Keratinocyte (primary cell): ENCODE results near the gene CCNB1IP1. TPM values are rescaled to one million over a fixed set of nuclear protein-coding genes. Genes with fewer than 3 reads are reported as not detected.
"Not testable (repeated sequence)": the region's sequence is repeated elsewhere in the genome, so short reads cannot be mapped to it uniquely, and the experiment has no call there.

Experiments
- DNase-seq: peaks from one replicate; pipeline ENCODE4 v3.0.0-alpha.2; 2011; ENCODE audit warnings: low read depth, missing footprints, low spot score
- FAIRE-seq: peaks from 2 replicates; lab custom pipeline; 2011; peaks lifted over from hg19 to GRCh38; lab: Jason Lieb, UNC
- H2AFZ ChIP-seq: 2 replicates; pipeline ENCODE4 v1.6.0; 2012; ENCODE audit warnings: low read length, control low read depth, inconsistent platforms; ENCODE audit not compliant: control insufficient read depth
- H3K27ac ChIP-seq: 2 replicates; pipeline ENCODE4 v1.5.1; 2011; ENCODE audit warnings: low read length; ENCODE audit not compliant: control insufficient read depth, insufficient read depth
- H3K27me3 ChIP-seq: 3 replicates; pipeline ENCODE4 v1.6.0; 2011; ENCODE audit warnings: low read length; ENCODE audit not compliant: control insufficient read depth, insufficient read depth; ENCODE audit errors: extremely low read depth
- H3K36me3 ChIP-seq, 2 experiments: 2 replicates in 1 of 2; 3 replicates in 1 of 2; pipeline ENCODE4 v1.5.1; 2011; ENCODE audit warnings: low read length in 2 of 2, mild to moderate bottlenecking in 1 of 2; ENCODE audit not compliant: control insufficient read depth in 2 of 2, insufficient read depth in 2 of 2; ENCODE audit errors: extremely low read depth in 1 of 2
- H3K4me1 ChIP-seq: 3 replicates; pipeline ENCODE4 v1.5.1; 2011; ENCODE audit warnings: low read length; ENCODE audit not compliant: control insufficient read depth, insufficient read depth; ENCODE audit errors: extremely low read depth
- H3K4me2 ChIP-seq: 3 replicates; pipeline ENCODE4 v1.6.0; 2011; ENCODE audit warnings: low read depth, low read length; ENCODE audit not compliant: control insufficient read depth, insufficient read depth; ENCODE audit errors: extremely low read depth
- H3K4me3 ChIP-seq, 3 experiments: fragments of 200-600 bp in 1 of 3; sonication (generic) in 1 of 3; 2 replicates in 2 of 3; 3 replicates in 1 of 3; pipeline ENCODE4 v1.5.1; 2011 to 2016; ENCODE audit warnings: low read length in 3 of 3, mild to moderate bottlenecking in 3 of 3, control low read depth in 2 of 3, inconsistent platforms in 1 of 3, low read depth in 1 of 3, mixed read lengths in 1 of 3, mixed run types in 1 of 3, moderate library complexity in 1 of 3; ENCODE audit not compliant: control insufficient read depth in 2 of 3, insufficient read depth in 2 of 3; ENCODE audit errors: extremely low read depth in 1 of 3
- H3K79me2 ChIP-seq: 2 replicates; pipeline ENCODE4 v1.6.0; 2012; ENCODE audit warnings: low read length; ENCODE audit not compliant: control insufficient read depth, insufficient read depth
- H3K9ac ChIP-seq: 3 replicates; pipeline ENCODE4 v1.6.0; 2011; ENCODE audit warnings: low read length; ENCODE audit not compliant: control insufficient read depth, insufficient read depth; ENCODE audit errors: extremely low read depth
- H3K9me1 ChIP-seq: 3 replicates; pipeline ENCODE4 v1.6.0; 2011; ENCODE audit warnings: low read length; ENCODE audit not compliant: control insufficient read depth, insufficient read depth; ENCODE audit errors: extremely low read depth
- H3K9me3 ChIP-seq: 2 replicates; pipeline ENCODE4 v1.5.1; 2012; ENCODE audit warnings: low read depth, low read length; ENCODE audit not compliant: control insufficient read depth
- H4K20me1 ChIP-seq: 3 replicates; pipeline ENCODE4 v1.6.0; 2011; ENCODE audit warnings: low read length; ENCODE audit not compliant: control insufficient read depth, insufficient read depth; ENCODE audit errors: extremely low read depth
- EZH2 ChIP-seq: IDR thresholded peaks from one replicate; pipeline ENCODE4 v1.6.1; 2012; ENCODE audit warnings: inconsistent platforms, mild to moderate bottlenecking, low read length, moderate library complexity
- dilution Hi-C: fragments of 300-500 bp; cut with MboI; formaldehyde crosslinking; loops from one replicate; pipeline ENCODE4 v1.7.0; 2020; ENCODE audit warnings: low sequenced_read_pairs; ENCODE audit not compliant: extremely low pct_ligation_motif_present
- polyA plus RNA-seq, 5 experiments: library from polyadenylated mRNA; depleted of rRNA in 3 of 5; stranded (reverse) in 3 of 5; stranded (forward) in 1 of 5; unstranded in 1 of 5; fragments of >200 nt; gene quantifications; 1 replicate in 1 of 5; 2 replicates in 3 of 5; 3 replicates in 1 of 5; pipeline versions ENCODE4 v1.2.1 to v1.2.3, GENCODE V29; 2011 to 2012; ENCODE audit warnings: missing spikeins in 2 of 5, low read depth in 1 of 5, low replicate concordance in 1 of 5
- TF ChIP-seq, protein P1 (sequence below), 3 experiments: IDR thresholded peaks in 1 of 3; conservative IDR thresholded peaks in 1 of 3; optimal IDR thresholded peaks in 1 of 3; 2 replicates in 2 of 3; 3 replicates in 1 of 3; pipeline versions ENCODE3 to v1.5.1; 2011; ENCODE audit warnings: low read length in 3 of 3, mild to moderate bottlenecking in 3 of 3, moderate library complexity in 2 of 3, control low read depth in 1 of 3, inconsistent platforms in 1 of 3; ENCODE audit not compliant: insufficient read depth in 2 of 3; ENCODE audit errors: extremely low read depth in 1 of 3

Gene CCNB1IP1
- polyA plus RNA-seq, 1 donor (not counting 4 experiments of a cell fraction or from before 2014, with no cell fraction given): 65.8 TPM

DNA sequence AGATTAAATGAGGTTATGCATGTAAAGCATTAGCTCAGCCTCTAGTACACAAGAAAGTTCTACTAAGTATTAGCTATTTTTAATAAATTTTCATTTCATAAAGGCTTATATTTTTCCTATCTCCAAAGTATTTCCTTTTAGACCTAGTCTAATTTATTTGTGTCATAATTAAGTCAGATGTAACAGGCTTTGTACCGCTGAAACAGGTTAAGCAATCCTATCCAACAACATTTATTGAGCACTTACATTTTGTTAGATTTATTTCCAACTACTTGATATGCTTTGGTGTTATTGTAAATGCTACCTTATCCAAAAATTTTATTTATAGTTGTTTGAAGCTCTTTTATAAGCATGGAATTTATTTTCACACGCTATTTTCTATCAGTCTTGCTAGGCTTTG lies 8.6 kb upstream of the CCNB1IP1 start:
- peak overlapping the region; percentile 77 for H3K4me2 ChIP-seq
- H3K27ac ChIP-seq: peak overlapping the region; percentile 97
- H2AFZ ChIP-seq: peak overlapping the region; percentile 38
- no peaks in the 10 kb centered on the region for H3K9me3 ChIP-seq
- H3K9me1 ChIP-seq: no peaks in the 10 kb centered on the region
- no peak for DNase-seq
- H3K79me2 ChIP-seq: peaks cover 11% of the 10 kb centered on the region
- no peaks in the 10 kb centered on the region for H4K20me1 ChIP-seq
- H3K27me3 ChIP-seq: no peaks in the 10 kb centered on the region
- peak overlapping the region; percentile 99 for H3K9ac ChIP-seq
- dilution Hi-C loops: no loop called here
- peaks cover 1 to 2% of the 10 kb centered on the region in 2 experiments for H3K36me3 ChIP-seq
- H3K4me3 ChIP-seq: peak overlapping the region in 2 of 3 experiments; percentile 68 to 75
- H3K4me1 ChIP-seq: peaks cover 4% of the 10 kb centered on the region
- TF ChIP-seq, protein P1, sequence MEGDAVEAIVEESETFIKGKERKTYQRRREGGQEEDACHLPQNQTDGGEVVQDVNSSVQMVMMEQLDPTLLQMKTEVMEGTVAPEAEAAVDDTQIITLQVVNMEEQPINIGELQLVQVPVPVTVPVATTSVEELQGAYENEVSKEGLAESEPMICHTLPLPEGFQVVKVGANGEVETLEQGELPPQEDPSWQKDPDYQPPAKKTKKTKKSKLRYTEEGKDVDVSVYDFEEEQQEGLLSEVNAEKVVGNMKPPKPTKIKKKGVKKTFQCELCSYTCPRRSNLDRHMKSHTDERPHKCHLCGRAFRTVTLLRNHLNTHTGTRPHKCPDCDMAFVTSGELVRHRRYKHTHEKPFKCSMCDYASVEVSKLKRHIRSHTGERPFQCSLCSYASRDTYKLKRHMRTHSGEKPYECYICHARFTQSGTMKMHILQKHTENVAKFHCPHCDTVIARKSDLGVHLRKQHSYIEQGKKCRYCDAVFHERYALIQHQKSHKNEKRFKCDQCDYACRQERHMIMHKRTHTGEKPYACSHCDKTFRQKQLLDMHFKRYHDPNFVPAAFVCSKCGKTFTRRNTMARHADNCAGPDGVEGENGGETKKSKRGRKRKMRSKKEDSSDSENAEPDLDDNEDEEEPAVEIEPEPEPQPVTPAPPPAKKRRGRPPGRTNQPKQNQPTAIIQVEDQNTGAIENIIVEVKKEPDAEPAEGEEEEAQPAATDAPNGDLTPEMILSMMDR (optimal IDR thresholded peaks at IDR 0.05 in 1 of 3, IDR thresholded peaks at IDR 0.05 in 1 of 3, conservative IDR thresholded peaks at IDR 0.05 in 1 of 3; ENCODE audit: extremely low read depth in 1 of 3, insufficient read depth in 2 of 3, low read length in 3 of 3): no peak
- FAIRE-seq: no peak

DNA sequence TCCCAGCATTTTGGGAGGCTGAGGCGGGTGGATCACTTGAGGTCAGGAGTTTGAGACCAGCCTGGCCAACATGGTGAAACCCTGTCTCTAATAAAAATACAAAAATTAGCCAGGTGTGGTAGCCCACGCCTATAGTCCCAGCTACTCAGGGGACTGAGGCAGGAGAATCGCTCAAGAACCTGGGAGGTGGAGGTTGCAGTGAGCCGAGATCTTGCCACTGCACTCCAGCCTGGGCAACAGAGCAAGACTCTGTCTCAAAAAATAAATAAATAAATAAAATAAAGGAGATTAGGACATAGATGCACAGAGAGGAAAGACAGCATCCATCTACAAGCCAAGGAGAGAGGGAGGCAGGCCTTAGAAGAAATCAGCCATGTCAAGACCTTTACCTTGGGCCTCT lies 8.0 kb upstream of the CCNB1IP1 start:
- H2AFZ ChIP-seq, H3K36me3 ChIP-seq, H3K9me3 ChIP-seq, H3K9ac ChIP-seq, H3K4me2 ChIP-seq, H3K4me1 ChIP-seq, H3K4me3 ChIP-seq, FAIRE-seq, H3K9me1 ChIP-seq, H4K20me1 ChIP-seq, H3K27me3 ChIP-seq, H3K27ac ChIP-seq, DNase-seq, dilution Hi-C loops: not testable (repeated sequence)
- H3K79me2 ChIP-seq: peaks cover 11% of the 10 kb centered on the region

- no peak for FAIRE-seq
- Histone ChIP-seq H3K4me2 (no peak overlapping the region), H3K9me1 (no peaks in the 10 kb centered on the region), H3K9me3 (no peaks in the 10 kb centered on the region), H3K9ac (no peak overlapping the region), H3K4me1 (peaks cover 15% of the 10 kb centered on the region), H2AFZ (no peak overlapping the region), H3K27ac (no peak overlapping the region), H3K27me3 (no peaks in the 10 kb centered on the region), H3K36me3 (peaks cover 1 to 4% of the 10 kb centered on the region in 2 experiments), H4K20me1 (no peaks in the 10 kb centered on the region), H3K79me2 (peaks cover 39% of the 10 kb centered on the region), H3K4me3 (no peak overlapping the region)
- no peak for TF ChIP-seq EZH2
- TF ChIP-seq, protein P1 (optimal IDR thresholded peaks at IDR 0.05 in 1 of 3, IDR thresholded peaks at IDR 0.05 in 1 of 3, conservative IDR thresholded peaks at IDR 0.05 in 1 of 3; ENCODE audit: extremely low read depth in 1 of 3, insufficient read depth in 2 of 3, low read length in 3 of 3): no peak
- no peak for DNase-seq
- dilution Hi-C loops: no loop called here
Observed at GRCh38 chr14:20334017-20334416, 938 bp upstream of the CCNB1IP1 start.
